Peyer's patch (tissue), 4 donors: ENCODE results near the gene DUOX1. TPM values are rescaled to one million over a fixed set of nuclear protein-coding genes. Genes with fewer than 3 reads are reported as not detected.

Experiments
- DNase-seq, 3 donors: peaks; one replicate each; pipeline ENCODE4 v3.0.0-alpha.2; 2017 to 2019
- H3K27ac ChIP-seq, 4 donors: fragments of 200-600 bp; sonication (generic); one replicate each; pipeline ENCODE4 v1.5.1; 2016 to 2019
- H3K27me3 ChIP-seq, 2 donors: fragments of 200-600 bp; sonication (generic); one replicate each; pipeline ENCODE4 v1.5.1; 2019
- H3K36me3 ChIP-seq, 3 donors: fragments of 200-600 bp; sonication (generic); one replicate each; pipeline ENCODE4 v1.5.1; 2016 to 2019
- H3K4me1 ChIP-seq, 4 donors: fragments of 200-600 bp; sonication (generic); one replicate each; pipeline ENCODE4 v1.5.1; 2016 to 2019
- H3K4me3 ChIP-seq, 4 donors: fragments of 200-600 bp; sonication (generic); 1 replicate in 3 of 4; 2 replicates in 1 of 4; pipeline ENCODE4 v1.5.1; 2016 to 2019; ENCODE audit warnings: mild to moderate bottlenecking in 1 of 4
- H3K9me3 ChIP-seq, 4 donors: fragments of 200-600 bp; sonication (generic); one replicate each; pipeline ENCODE4 v1.5.1; 2016 to 2019; ENCODE audit warnings: mild to moderate bottlenecking in 1 of 4
- POLR2A ChIP-seq, 2 donors: fragments of 450-650 bp; IDR thresholded peaks; one replicate each; pipeline ENCODE4 v1.5.1; 2017; ENCODE audit warnings: antibody characterized with exemption in 2 of 2, mild to moderate bottlenecking in 2 of 2, moderate library complexity in 2 of 2
- total RNA-seq, 4 donors: library from RNA; depleted of rRNA; stranded (reverse); fragments of >200 nt; gene quantifications; one replicate each; pipeline ENCODE4 v1.1.0, GENCODE V29; 2016
- TF ChIP-seq, protein P1 (sequence below), 6 experiments: fragments of 450-650 bp in 4 of 6; fragments of 200-600 bp in 2 of 6; sonication (generic) in 1 of 6; IDR thresholded peaks; one replicate each; pipeline ENCODE4 v1.5.1; 2017 to 2019; ENCODE audit warnings: antibody characterized with exemption in 6 of 6, mild to moderate bottlenecking in 3 of 6, moderate library complexity in 1 of 6

The DUOX1 gene
- total RNA-seq, 4 donors from 2014 or later: 0.35 to 0.54 TPM; not detected in 2

DNA sequence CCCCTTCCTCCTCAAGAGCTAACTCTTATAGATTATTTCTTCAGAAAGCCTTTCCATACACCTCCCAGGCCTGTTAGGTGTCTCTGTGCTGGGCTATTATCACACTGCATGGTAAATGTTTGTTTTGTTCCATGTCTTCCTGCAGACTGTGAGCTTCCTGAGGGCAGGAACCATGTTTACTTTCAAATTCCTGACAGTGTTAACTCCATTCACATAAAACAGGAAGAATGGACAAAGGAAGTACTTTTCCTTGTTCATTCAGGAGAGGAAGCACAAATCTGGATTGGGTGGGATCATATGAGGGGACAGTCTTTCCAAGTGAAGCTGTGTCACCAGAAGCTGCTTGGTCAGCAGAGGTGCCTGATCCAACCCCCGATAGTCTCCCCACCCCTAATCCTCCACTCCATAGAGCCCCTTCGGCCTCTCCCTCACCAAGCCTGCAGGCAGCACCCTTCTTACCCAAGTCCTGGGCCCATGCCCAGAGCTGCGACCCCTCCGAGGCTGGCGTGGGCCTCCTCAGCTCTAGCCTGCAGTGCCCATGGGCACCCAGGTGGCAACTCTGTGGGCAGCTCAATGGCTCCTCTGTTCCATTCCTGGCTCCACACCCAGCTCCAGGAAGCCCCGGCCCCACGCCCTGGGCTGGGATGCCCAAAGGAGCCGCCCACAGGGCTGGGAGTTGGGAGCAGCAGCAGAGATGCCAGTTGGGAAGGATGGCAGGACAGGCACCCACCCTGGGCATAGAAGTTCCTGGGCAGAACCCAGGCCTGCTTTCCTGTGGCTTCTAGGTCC lies 51.0 kb downstream of the DUOX1 start:
- no peak for DNase-seq
- no peaks in the 10 kb centered on the region for H3K36me3 ChIP-seq
- H3K4me3 ChIP-seq: no peak overlapping the region
- H3K27me3 ChIP-seq: no peaks in the 10 kb centered on the region
- peaks cover 0 to 10% (median 0%) of the 10 kb centered on the region in 4 donors for H3K4me1 ChIP-seq
- no peaks in the 10 kb centered on the region for H3K9me3 ChIP-seq
- H3K27ac ChIP-seq: no peak overlapping the region
- no peak for TF ChIP-seq POLR2A (IDR thresholded peaks at IDR 0.05)

- Histone ChIP-seq H3K36me3 (no peaks in the 10 kb centered on the region), H3K27ac (no peak overlapping the region), H3K9me3 (no peaks in the 10 kb centered on the region), H3K4me1 (peaks cover 0 to 17% (median 0%) of the 10 kb centered on the region in 4 donors), H3K4me3 (no peak overlapping the region), H3K27me3 (no peaks in the 10 kb centered on the region)
- TF ChIP-seq, protein P1, sequence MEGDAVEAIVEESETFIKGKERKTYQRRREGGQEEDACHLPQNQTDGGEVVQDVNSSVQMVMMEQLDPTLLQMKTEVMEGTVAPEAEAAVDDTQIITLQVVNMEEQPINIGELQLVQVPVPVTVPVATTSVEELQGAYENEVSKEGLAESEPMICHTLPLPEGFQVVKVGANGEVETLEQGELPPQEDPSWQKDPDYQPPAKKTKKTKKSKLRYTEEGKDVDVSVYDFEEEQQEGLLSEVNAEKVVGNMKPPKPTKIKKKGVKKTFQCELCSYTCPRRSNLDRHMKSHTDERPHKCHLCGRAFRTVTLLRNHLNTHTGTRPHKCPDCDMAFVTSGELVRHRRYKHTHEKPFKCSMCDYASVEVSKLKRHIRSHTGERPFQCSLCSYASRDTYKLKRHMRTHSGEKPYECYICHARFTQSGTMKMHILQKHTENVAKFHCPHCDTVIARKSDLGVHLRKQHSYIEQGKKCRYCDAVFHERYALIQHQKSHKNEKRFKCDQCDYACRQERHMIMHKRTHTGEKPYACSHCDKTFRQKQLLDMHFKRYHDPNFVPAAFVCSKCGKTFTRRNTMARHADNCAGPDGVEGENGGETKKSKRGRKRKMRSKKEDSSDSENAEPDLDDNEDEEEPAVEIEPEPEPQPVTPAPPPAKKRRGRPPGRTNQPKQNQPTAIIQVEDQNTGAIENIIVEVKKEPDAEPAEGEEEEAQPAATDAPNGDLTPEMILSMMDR (IDR thresholded peaks at IDR 0.05): no peak
- TF ChIP-seq POLR2A (IDR thresholded peaks at IDR 0.05): no peak
- DNase-seq: no peak
Measured at GRCh38 chr15:45181491-45182285, 51.9 kb downstream of the DUOX1 start.

GRCh38 chr15:45182996-45183395 lies 53.2 kb downstream of the DUOX1 start:
- Histone ChIP-seq H3K27ac (no peak overlapping the region), H3K4me3 (no peak overlapping the region), H3K9me3 (no peaks in the 10 kb centered on the region), H3K4me1 (peaks cover 0 to 29% (median 3%) of the 10 kb centered on the region in 4 donors), H3K27me3 (no peaks in the 10 kb centered on the region), H3K36me3 (no peaks in the 10 kb centered on the region)
- DNase-seq: no peak
- TF ChIP-seq, protein P1 (IDR thresholded peaks at IDR 0.05): no peak
- no peak for TF ChIP-seq POLR2A (IDR thresholded peaks at IDR 0.05)

- Histone ChIP-seq H3K36me3 (no peaks in the 10 kb centered on the region), H3K4me3 (no peak overlapping the region), H3K27ac (no peak overlapping the region), H3K4me1 (peaks cover 0 to 35% (median 4%) of the 10 kb centered on the region in 4 donors), H3K9me3 (no peaks in the 10 kb centered on the region), H3K27me3 (no peaks in the 10 kb centered on the region)
- no peak for TF ChIP-seq POLR2A (IDR thresholded peaks at IDR 0.05)
- TF ChIP-seq, protein P1 (IDR thresholded peaks at IDR 0.05): no peak
- no peak for DNase-seq
Measured at GRCh38 chr15:45183511-45183910, 53.7 kb downstream of the DUOX1 start.

- Histone ChIP-seq H3K4me1 (peaks cover 0 to 33% (median 5%) of the 10 kb centered on the region in 4 donors), H3K4me3 (no peak overlapping the region), H3K27me3 (no peaks in the 10 kb centered on the region), H3K36me3 (no peaks in the 10 kb centered on the region), H3K27ac (peak overlapping the region in 1 of 4 donors; percentile 8), H3K9me3 (no peaks in the 10 kb centered on the region)
- TF ChIP-seq, protein P1 (IDR thresholded peaks at IDR 0.05): no peak
- TF ChIP-seq POLR2A (IDR thresholded peaks at IDR 0.05): no peak
- no peak for DNase-seq
Measured at GRCh38 chr15:45184562-45185041, 54.8 kb downstream of the DUOX1 start.
